WTC11 (cell line): ENCODE data around the gene TNIK. TPM values are rescaled to one million over a fixed set of nuclear protein-coding genes. Genes with fewer than 3 reads are reported as not detected.

ENCODE experiments used
- ATAC-seq: fragments of 200-7000 bp; cut with Tn5 transposase; 2 replicates; pipeline ENCODE4 v1.10.0; 2021; ENCODE audit warnings: mild to moderate bottlenecking, moderate library complexity
- CTCF ChIA-PET: fragments of 300-600 bp; sonication (Branson Sonifier 250); formaldehyde crosslinking; loops from one replicate; lab custom pipeline; 2021; ENCODE audit warnings: antibody characterized with exemption; lab: Charles Lee
- POLR2A ChIA-PET: fragments of 350-600 bp; sonication (Branson Sonifier 250); formaldehyde crosslinking; loops from one replicate; lab custom pipeline; 2021; ENCODE audit warnings: antibody characterized with exemption; lab: Charles Lee
- DNase-seq: peaks from one replicate; pipeline ENCODE4 v3.0.0; 2021; ENCODE audit warnings: low spot score
- H3K27ac Mint-ChIP-seq: 2 replicates; pipeline ENCODE4 v1.8.0; 2021; ENCODE audit warnings: mixed read lengths
- H3K27me3 Mint-ChIP-seq: 2 replicates; pipeline ENCODE4 v1.8.0; 2021; ENCODE audit warnings: low read depth, mild to moderate bottlenecking, moderate library complexity, mixed read lengths
- H3K36me3 Mint-ChIP-seq: 2 replicates; pipeline ENCODE4 v1.8.0; 2021; ENCODE audit warnings: mixed read lengths
- H3K4me1 Mint-ChIP-seq: 2 replicates; pipeline ENCODE4 v1.8.0; 2022; ENCODE audit warnings: mixed read lengths
- H3K4me3 Mint-ChIP-seq: 2 replicates; pipeline ENCODE4 v1.8.0; 2021; ENCODE audit warnings: mild to moderate bottlenecking, moderate library complexity, mixed read lengths
- H3K9me3 Mint-ChIP-seq: 2 replicates; pipeline ENCODE4 v1.8.0; 2021; ENCODE audit warnings: mixed read lengths
- ARID4B ChIP-seq: sonication (generic); formaldehyde crosslinking; IDR thresholded peaks from 2 replicates; pipeline ENCODE4 v1.8.0; 2023; ENCODE audit warnings: missing genetic modification reagents, mild to moderate bottlenecking, borderline replicate concordance
- ATF2 ChIP-seq: sonication (generic); formaldehyde crosslinking; IDR thresholded peaks from 2 replicates; pipeline ENCODE4 v1.8.1; 2022; ENCODE audit warnings: low read depth, missing genetic modification reagents, borderline replicate concordance
- CREB1 ChIP-seq: sonication (generic); formaldehyde crosslinking; IDR thresholded peaks from 2 replicates; pipeline ENCODE4 v1.8.0; 2023; ENCODE audit warnings: mild to moderate bottlenecking, missing genetic modification reagents
- CREM ChIP-seq: sonication (generic); formaldehyde crosslinking; IDR thresholded peaks from 2 replicates; pipeline ENCODE4 v1.8.1; 2022; ENCODE audit warnings: mild to moderate bottlenecking, missing genetic modification reagents, moderate library complexity
- GABPB1 ChIP-seq: sonication (generic); formaldehyde crosslinking; IDR thresholded peaks from 2 replicates; pipeline ENCODE4 v1.8.1; 2023; ENCODE audit warnings: mild to moderate bottlenecking, missing genetic modification reagents
- IRF2 ChIP-seq: sonication (generic); formaldehyde crosslinking; IDR thresholded peaks from 2 replicates; pipeline ENCODE4 v1.8.0; 2022; ENCODE audit warnings: low read depth, missing genetic modification reagents, borderline replicate concordance
- KAT7 ChIP-seq: sonication (generic); formaldehyde crosslinking; IDR thresholded peaks from 2 replicates; pipeline ENCODE4 v1.8.1; 2023; ENCODE audit warnings: missing genetic modification reagents, mild to moderate bottlenecking, borderline replicate concordance
- MYBL2 ChIP-seq: sonication (generic); formaldehyde crosslinking; IDR thresholded peaks from 2 replicates; pipeline ENCODE4 v1.8.1; 2023; ENCODE audit warnings: mild to moderate bottlenecking, moderate library complexity, missing genetic modification reagents
- NFE2L1 ChIP-seq: sonication (generic); formaldehyde crosslinking; IDR thresholded peaks from 2 replicates; pipeline ENCODE4 v1.8.1; 2023; ENCODE audit warnings: missing genetic modification reagents
- NR1H2 ChIP-seq: sonication (generic); formaldehyde crosslinking; IDR thresholded peaks from 2 replicates; pipeline ENCODE4 v1.9.0; 2021; ENCODE audit warnings: mild to moderate bottlenecking, moderate library complexity, missing genetic modification reagents
- ZNF219 ChIP-seq: sonication (generic); formaldehyde crosslinking; IDR thresholded peaks from 2 replicates; pipeline ENCODE4 v1.8.0; 2023; ENCODE audit warnings: missing genetic modification reagents, mild to moderate bottlenecking, borderline replicate concordance
- ZNF263 ChIP-seq: sonication (generic); formaldehyde crosslinking; IDR thresholded peaks from 2 replicates; pipeline ENCODE4 v1.8.1; 2022; ENCODE audit warnings: low read depth, mild to moderate bottlenecking, moderate library complexity, missing genetic modification reagents
- total RNA-seq: library from RNA; stranded (reverse); gene quantifications from 3 replicates; pipeline ENCODE4 v1.2.3, GENCODE V29; 2021
- TF ChIP-seq, protein P1 (sequence below): sonication (generic); formaldehyde crosslinking; IDR thresholded peaks from 2 replicates; pipeline ENCODE4 v1.8.1; 2023; ENCODE audit warnings: mild to moderate bottlenecking, missing genetic modification reagents, moderate library complexity
- TF ChIP-seq, protein P2 (sequence below): fragments of 200-600 bp; IDR thresholded peaks from 2 replicates; pipeline ENCODE4 v1.8.0; 2022; ENCODE audit warnings: antibody characterized with exemption
- TF ChIP-seq, protein P3 (sequence below): sonication (generic); formaldehyde crosslinking; IDR thresholded peaks from 2 replicates; pipeline ENCODE4 v1.8.1; 2022; ENCODE audit warnings: mild to moderate bottlenecking, missing genetic modification reagents, moderate library complexity, borderline replicate concordance
- TF ChIP-seq, protein P4 (sequence below): sonication (generic); formaldehyde crosslinking; IDR thresholded peaks from 2 replicates; pipeline ENCODE4 v1.8.0; 2022; ENCODE audit warnings: mild to moderate bottlenecking, missing genetic modification reagents
- TF ChIP-seq, protein P5 (sequence below): fragments of 250-450 bp; sonication (Bioruptor Pico); IDR thresholded peaks from 2 replicates; pipeline ENCODE4 v1.8.0; 2021; ENCODE audit warnings: mild to moderate bottlenecking

TNIK gene
- total RNA-seq, 1 experiment from 2014 or later, result 50.3 TPM

DNA sequence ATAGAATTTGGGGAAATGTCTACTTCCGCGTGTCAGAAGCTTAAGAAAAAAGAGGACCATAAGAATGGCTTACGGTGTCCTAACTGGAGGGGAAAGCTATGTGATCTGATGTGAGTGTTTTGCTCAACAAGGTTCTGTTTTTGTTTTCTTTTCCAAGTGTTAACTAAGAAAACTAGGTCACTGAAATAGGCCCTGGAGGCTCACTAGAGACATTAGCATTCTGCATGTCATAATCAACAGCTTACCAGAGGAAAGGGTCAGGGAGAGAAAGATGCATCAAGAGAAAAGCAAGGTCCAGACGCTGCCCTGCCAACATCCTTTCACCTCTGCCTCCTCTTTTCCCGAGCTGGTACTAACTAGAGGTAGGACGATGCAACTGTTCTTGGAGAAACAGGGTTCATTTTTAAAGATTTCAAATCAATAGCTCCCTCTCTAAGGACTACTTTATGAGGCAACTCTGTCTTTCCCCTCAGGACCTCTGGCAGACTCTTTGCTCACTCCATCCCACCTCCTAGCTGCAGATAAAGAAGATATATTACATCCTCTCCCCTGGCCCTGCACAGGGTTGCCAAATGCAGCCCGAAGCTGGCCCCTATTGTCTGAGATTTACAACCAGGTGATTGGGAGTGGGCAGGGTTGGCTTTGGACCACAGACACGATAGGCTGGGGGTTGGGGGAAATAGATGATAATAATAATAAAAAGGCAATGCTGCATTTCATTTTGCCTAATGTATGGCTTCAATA lies 223.8 kb downstream of the TNIK start:
- ChIA-PET POLR2A (no interaction called here), CTCF (interaction anchor here (0.7 to 1.2 kb wide), 4 partner anchors 40 to 217 kb away, joined by 3 to 4 read pairs (median 4); no protein-coding TSS in a partner anchor)
- Mint-ChIP-seq H3K9me3 (no peaks in the 10 kb centered on the region), H3K27me3 (no peaks in the 10 kb centered on the region), H3K4me3 (no peak overlapping the region), H3K36me3 (no peaks in the 10 kb centered on the region; the same call in 1 of the 2 replicates), H3K27ac (peak overlapping the region; percentile 36), H3K4me1 (peaks cover 56% of the 10 kb centered on the region)
- DNase-seq (no peak), ATAC-seq (peak; percentile 44)
- TF ChIP-seq, protein P1, sequence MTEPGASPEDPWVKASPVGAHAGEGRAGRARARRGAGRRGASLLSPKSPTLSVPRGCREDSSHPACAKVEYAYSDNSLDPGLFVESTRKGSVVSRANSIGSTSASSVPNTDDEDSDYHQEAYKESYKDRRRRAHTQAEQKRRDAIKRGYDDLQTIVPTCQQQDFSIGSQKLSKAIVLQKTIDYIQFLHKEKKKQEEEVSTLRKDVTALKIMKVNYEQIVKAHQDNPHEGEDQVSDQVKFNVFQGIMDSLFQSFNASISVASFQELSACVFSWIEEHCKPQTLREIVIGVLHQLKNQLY, result no peak
- TF ChIP-seq ATF2 (CRISPR knock-in tag) (no peak), MYBL2 (no peak), CREM (CRISPR knock-in tag) (no peak), NFE2L1 (CRISPR knock-in tag) (no peak), KAT7 (no peak), ZNF263 (no peak), IRF2 (CRISPR knock-in tag) (no peak), ARID4B (CRISPR knock-in tag) (no peak), ZNF219 (CRISPR knock-in tag) (no peak)

DNA sequence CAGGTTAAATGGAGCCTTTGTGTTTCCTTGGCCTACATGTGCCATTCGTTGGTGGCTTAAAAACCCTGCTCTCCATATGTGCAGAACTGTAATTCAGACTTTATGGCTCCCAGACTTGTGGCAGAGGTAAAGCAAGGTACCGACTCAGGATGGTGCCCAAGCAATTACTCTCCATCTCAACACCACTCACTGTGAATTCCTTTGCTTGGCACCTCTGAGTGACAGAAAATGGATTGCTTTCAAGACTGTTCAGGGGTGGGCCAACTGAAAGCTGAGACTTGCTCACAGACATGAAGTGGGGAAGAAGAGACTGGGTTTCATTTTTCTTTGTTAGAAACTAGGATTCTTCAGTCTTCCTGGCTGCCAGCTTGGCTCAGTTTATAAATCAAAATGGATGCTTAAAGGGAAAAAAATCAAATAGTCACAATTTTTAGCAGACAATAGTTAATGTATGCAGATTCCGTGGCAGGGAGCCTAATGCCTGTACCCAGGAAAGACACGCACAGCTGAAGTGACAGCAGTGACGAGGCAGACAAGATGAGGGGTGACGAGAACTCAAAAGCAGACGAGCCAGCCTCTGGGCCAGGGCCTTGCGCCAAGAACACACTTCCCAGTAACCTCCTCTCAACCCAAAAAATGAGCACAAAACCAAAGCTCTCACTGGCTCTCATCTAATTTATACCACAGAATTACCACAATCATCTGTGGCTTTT lies 225.8 kb downstream of the TNIK start:
- Mint-ChIP-seq H3K36me3 (no peaks in the 10 kb centered on the region; the same call in 1 of the 2 replicates), H3K9me3 (no peaks in the 10 kb centered on the region), H3K27me3 (no peaks in the 10 kb centered on the region), H3K4me3 (no peak overlapping the region), H3K4me1 (peaks cover 54% of the 10 kb centered on the region), H3K27ac (peak overlapping the region; percentile 2; the same call in 1 of the 2 replicates)
- DNase-seq, result no peak
- ChIA-PET POLR2A (no interaction called here), CTCF (no interaction called here)
- no peak for ATAC-seq
- no peak for TF ChIP-seq GABPB1
- no peak for TF ChIP-seq ATF2 (CRISPR knock-in tag)
- no peak for TF ChIP-seq ZNF263
- TF ChIP-seq, protein P2, sequence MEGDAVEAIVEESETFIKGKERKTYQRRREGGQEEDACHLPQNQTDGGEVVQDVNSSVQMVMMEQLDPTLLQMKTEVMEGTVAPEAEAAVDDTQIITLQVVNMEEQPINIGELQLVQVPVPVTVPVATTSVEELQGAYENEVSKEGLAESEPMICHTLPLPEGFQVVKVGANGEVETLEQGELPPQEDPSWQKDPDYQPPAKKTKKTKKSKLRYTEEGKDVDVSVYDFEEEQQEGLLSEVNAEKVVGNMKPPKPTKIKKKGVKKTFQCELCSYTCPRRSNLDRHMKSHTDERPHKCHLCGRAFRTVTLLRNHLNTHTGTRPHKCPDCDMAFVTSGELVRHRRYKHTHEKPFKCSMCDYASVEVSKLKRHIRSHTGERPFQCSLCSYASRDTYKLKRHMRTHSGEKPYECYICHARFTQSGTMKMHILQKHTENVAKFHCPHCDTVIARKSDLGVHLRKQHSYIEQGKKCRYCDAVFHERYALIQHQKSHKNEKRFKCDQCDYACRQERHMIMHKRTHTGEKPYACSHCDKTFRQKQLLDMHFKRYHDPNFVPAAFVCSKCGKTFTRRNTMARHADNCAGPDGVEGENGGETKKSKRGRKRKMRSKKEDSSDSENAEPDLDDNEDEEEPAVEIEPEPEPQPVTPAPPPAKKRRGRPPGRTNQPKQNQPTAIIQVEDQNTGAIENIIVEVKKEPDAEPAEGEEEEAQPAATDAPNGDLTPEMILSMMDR, result no peak
- TF ChIP-seq, protein P3, sequence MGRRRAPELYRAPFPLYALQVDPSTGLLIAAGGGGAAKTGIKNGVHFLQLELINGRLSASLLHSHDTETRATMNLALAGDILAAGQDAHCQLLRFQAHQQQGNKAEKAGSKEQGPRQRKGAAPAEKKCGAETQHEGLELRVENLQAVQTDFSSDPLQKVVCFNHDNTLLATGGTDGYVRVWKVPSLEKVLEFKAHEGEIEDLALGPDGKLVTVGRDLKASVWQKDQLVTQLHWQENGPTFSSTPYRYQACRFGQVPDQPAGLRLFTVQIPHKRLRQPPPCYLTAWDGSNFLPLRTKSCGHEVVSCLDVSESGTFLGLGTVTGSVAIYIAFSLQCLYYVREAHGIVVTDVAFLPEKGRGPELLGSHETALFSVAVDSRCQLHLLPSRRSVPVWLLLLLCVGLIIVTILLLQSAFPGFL (CRISPR knock-in tag), result no peak
- TF ChIP-seq, protein P4, sequence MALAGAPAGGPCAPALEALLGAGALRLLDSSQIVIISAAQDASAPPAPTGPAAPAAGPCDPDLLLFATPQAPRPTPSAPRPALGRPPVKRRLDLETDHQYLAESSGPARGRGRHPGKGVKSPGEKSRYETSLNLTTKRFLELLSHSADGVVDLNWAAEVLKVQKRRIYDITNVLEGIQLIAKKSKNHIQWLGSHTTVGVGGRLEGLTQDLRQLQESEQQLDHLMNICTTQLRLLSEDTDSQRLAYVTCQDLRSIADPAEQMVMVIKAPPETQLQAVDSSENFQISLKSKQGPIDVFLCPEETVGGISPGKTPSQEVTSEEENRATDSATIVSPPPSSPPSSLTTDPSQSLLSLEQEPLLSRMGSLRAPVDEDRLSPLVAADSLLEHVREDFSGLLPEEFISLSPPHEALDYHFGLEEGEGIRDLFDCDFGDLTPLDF, result no peak
- no peak for TF ChIP-seq NR1H2 (CRISPR knock-in tag)
- TF ChIP-seq CREB1 (CRISPR knock-in tag), result no peak
- TF ChIP-seq, protein P1, result no peak
- TF ChIP-seq, protein P5, sequence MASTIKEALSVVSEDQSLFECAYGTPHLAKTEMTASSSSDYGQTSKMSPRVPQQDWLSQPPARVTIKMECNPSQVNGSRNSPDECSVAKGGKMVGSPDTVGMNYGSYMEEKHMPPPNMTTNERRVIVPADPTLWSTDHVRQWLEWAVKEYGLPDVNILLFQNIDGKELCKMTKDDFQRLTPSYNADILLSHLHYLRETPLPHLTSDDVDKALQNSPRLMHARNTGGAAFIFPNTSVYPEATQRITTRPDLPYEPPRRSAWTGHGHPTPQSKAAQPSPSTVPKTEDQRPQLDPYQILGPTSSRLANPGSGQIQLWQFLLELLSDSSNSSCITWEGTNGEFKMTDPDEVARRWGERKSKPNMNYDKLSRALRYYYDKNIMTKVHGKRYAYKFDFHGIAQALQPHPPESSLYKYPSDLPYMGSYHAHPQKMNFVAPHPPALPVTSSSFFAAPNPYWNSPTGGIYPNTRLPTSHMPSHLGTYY (CRISPR knock-in tag), result no peak
